Ishikawa (cell line): ENCODE measurements around the gene OR4D11.

ENCODE experiments used
- CEBPB ChIP-seq: IDR thresholded peaks from 2 replicates; pipeline ENCODE4 v1.6.1; 2012
- EGR1 ChIP-seq: IDR thresholded peaks from 2 replicates; pipeline ENCODE4 v1.6.1; 2012
- EP300 ChIP-seq: IDR thresholded peaks from 2 replicates; pipeline ENCODE4 v1.6.1; 2012; ENCODE audit warnings: borderline replicate concordance
- NFIC ChIP-seq: IDR thresholded peaks from 2 replicates; pipeline ENCODE4 v1.6.1; 2012
- RAD21 ChIP-seq: IDR thresholded peaks from 2 replicates; pipeline ENCODE4 v1.6.1; 2012; ENCODE audit warnings: low read depth
- TAF1 ChIP-seq: IDR thresholded peaks from 2 replicates; pipeline ENCODE4 v1.6.1; 2012; ENCODE audit warnings: low read depth, mild to moderate bottlenecking
- TCF12 ChIP-seq: IDR thresholded peaks from 2 replicates; pipeline ENCODE4 v1.6.1; 2012; ENCODE audit warnings: low read depth
- TEAD4 ChIP-seq: IDR thresholded peaks from 2 replicates; pipeline ENCODE4 v1.6.1; 2012
- USF1 ChIP-seq: IDR thresholded peaks from 2 replicates; pipeline ENCODE4 v1.6.1; 2012
- YY1 ChIP-seq: IDR thresholded peaks from 2 replicates; pipeline ENCODE4 v1.6.1; 2012; ENCODE audit warnings: low read depth

GRCh38 chr11:59479906-59480305 is 23.5 kb upstream of the OR4D11 start:
- TF ChIP-seq EP300 = no peak
- TF ChIP-seq YY1 = no peak
- TF ChIP-seq TEAD4 = no peak
- no peak for TF ChIP-seq CEBPB
- TF ChIP-seq NFIC = no peak
- TF ChIP-seq TCF12 = no peak
- no peak for TF ChIP-seq EGR1
- no peak for TF ChIP-seq TAF1
- no peak for TF ChIP-seq USF1
- no peak for TF ChIP-seq RAD21
